ENCODE measurements around the gene HAUS6.

Gene HAUS6

DNA sequence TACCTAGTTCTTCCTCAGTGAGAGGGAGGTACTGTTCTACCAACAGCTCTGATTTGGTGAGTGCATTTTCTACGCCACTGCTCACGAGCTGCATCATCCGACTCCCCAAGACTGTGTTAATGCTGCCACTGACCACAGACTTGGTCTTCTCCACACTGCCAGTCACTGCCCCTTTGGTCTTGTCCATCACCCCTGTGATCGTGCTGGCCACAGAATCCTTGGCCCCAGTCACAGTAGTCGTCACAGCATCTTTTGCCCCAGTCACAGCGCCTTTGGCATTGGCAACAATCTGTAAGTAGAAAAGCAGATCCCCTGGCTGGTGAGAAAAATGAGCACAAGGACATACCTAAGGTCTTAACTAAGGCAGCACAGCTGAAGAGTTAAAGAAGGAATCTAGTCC lies 18.2 kb upstream of the HAUS6 start:
- Histone ChIP-seq H3K27ac (ENCODE audit: low read depth, low read length) (no peak overlapping the region), H3K4me1 (ENCODE audit: control insufficient read depth, low read length) (no peaks in the 10 kb centered on the region), H3K79me2 (ENCODE audit: control insufficient read depth, low read length) (no peaks in the 10 kb centered on the region), H3K36me3 (ENCODE audit: control insufficient read depth, low read length) (no peaks in the 10 kb centered on the region), H3F3A (ENCODE audit: control insufficient read depth, insufficient read depth) (no peaks in the 10 kb centered on the region), H4K20me1 (ENCODE audit: control insufficient read depth, insufficient read depth, low read depth, low read length) (no peaks in the 10 kb centered on the region), H3K9me3 (ENCODE audit: control insufficient read depth, insufficient read depth, low read length) (no peaks in the 10 kb centered on the region), H3K27me3 (ENCODE audit: control insufficient read depth, low read length) (no peaks in the 10 kb centered on the region), H3K4me3 (ENCODE audit: low read length) (no peak overlapping the region), H3K4me2 (ENCODE audit: low read length) (no peak overlapping the region), H3K9me2 (replicated peaks; ENCODE audit: control insufficient read depth, low read length) (no peaks in the 10 kb centered on the region)
- TF ChIP-seq, protein P1, sequence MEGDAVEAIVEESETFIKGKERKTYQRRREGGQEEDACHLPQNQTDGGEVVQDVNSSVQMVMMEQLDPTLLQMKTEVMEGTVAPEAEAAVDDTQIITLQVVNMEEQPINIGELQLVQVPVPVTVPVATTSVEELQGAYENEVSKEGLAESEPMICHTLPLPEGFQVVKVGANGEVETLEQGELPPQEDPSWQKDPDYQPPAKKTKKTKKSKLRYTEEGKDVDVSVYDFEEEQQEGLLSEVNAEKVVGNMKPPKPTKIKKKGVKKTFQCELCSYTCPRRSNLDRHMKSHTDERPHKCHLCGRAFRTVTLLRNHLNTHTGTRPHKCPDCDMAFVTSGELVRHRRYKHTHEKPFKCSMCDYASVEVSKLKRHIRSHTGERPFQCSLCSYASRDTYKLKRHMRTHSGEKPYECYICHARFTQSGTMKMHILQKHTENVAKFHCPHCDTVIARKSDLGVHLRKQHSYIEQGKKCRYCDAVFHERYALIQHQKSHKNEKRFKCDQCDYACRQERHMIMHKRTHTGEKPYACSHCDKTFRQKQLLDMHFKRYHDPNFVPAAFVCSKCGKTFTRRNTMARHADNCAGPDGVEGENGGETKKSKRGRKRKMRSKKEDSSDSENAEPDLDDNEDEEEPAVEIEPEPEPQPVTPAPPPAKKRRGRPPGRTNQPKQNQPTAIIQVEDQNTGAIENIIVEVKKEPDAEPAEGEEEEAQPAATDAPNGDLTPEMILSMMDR (IDR thresholded peaks at IDR 0.05; ENCODE audit: low read depth, low read length, poor library complexity, severe bottlenecking): no peak
- no peak for TF ChIP-seq EZH2phosphoT487 (IDR thresholded peaks at IDR 0.05; ENCODE audit: borderline replicate concordance, low read length)

GRCh38 chr9:19119801-19120440 lies 17.2 kb upstream of the HAUS6 start:
- no peak for TF ChIP-seq EZH2phosphoT487 (IDR thresholded peaks at IDR 0.05; ENCODE audit: borderline replicate concordance, low read length)
- TF ChIP-seq, protein P1 (IDR thresholded peaks at IDR 0.05; ENCODE audit: low read depth, low read length, poor library complexity, severe bottlenecking): no peak
- Histone ChIP-seq H3K9me2 (replicated peaks; ENCODE audit: control insufficient read depth, low read length) (no peaks in the 10 kb centered on the region), H3K4me1 (ENCODE audit: control insufficient read depth, low read length) (no peaks in the 10 kb centered on the region), H3K36me3 (ENCODE audit: control insufficient read depth, low read length) (no peaks in the 10 kb centered on the region), H3K4me3 (ENCODE audit: low read length) (no peak overlapping the region), H3K79me2 (ENCODE audit: control insufficient read depth, low read length) (no peaks in the 10 kb centered on the region), H3K4me2 (ENCODE audit: low read length) (no peak overlapping the region), H4K20me1 (ENCODE audit: control insufficient read depth, insufficient read depth, low read depth, low read length) (no peaks in the 10 kb centered on the region), H3K9me3 (ENCODE audit: control insufficient read depth, insufficient read depth, low read length) (no peaks in the 10 kb centered on the region), H3K27me3 (ENCODE audit: control insufficient read depth, low read length) (no peaks in the 10 kb centered on the region), H3K27ac (ENCODE audit: low read depth, low read length) (no peak overlapping the region), H3F3A (ENCODE audit: control insufficient read depth, insufficient read depth) (no peaks in the 10 kb centered on the region)

DNA sequence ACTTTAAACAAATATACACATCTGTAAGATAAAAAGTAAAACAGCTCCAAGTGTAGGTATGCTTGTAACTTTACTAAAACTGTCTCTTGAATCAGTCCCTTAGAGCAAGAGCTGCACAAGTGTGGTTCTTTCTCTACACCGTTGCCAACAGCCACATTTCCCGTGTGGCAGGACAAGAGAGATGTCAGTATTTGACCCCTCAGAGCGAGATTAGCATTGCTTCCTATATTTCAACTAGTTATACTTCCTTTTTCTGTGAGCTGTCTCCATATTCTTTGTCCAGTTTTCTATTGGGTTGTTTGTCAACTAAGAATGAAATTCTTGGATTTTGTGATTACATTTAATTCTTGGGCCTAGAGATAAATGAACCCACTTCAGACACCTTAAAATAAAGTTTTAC lies 16.5 kb upstream of the HAUS6 start:
- no peaks in the 10 kb centered on the region for H3K9me3 ChIP-seq (ENCODE audit: control insufficient read depth, insufficient read depth, low read length)
- no peaks in the 10 kb centered on the region for H3K9me2 ChIP-seq (replicated peaks; ENCODE audit: control insufficient read depth, low read length)
- TF ChIP-seq, protein P1 (IDR thresholded peaks at IDR 0.05; ENCODE audit: low read depth, low read length, poor library complexity, severe bottlenecking): no peak
- no peak for TF ChIP-seq EZH2phosphoT487 (IDR thresholded peaks at IDR 0.05; ENCODE audit: borderline replicate concordance, low read length)
- H3K4me1 ChIP-seq (ENCODE audit: control insufficient read depth, low read length): no peaks in the 10 kb centered on the region
- no peaks in the 10 kb centered on the region for H4K20me1 ChIP-seq (ENCODE audit: control insufficient read depth, insufficient read depth, low read depth, low read length)
- no peaks in the 10 kb centered on the region for H3F3A ChIP-seq (ENCODE audit: control insufficient read depth, insufficient read depth)
- no peaks in the 10 kb centered on the region for H3K79me2 ChIP-seq (ENCODE audit: control insufficient read depth, low read length)
- H3K27me3 ChIP-seq (ENCODE audit: control insufficient read depth, low read length): no peaks in the 10 kb centered on the region
- H3K4me3 ChIP-seq (ENCODE audit: low read length): no peak overlapping the region
- H3K27ac ChIP-seq (ENCODE audit: low read depth, low read length): no peak overlapping the region
- no peak overlapping the region for H3K4me2 ChIP-seq (ENCODE audit: low read length)
- H3K36me3 ChIP-seq (ENCODE audit: control insufficient read depth, low read length): no peaks in the 10 kb centered on the region
